Caki2 (cell line): ENCODE data around the gene MBD4. TPM values are rescaled to one million over a fixed set of nuclear protein-coding genes. Genes with fewer than 3 reads are reported as not detected.
"Not testable (repeated sequence)": the region's sequence is repeated elsewhere in the genome, so short reads cannot be mapped to it uniquely, and the experiment has no call there.

ENCODE experiments used
- DNase-seq: peaks from one replicate; pipeline ENCODE4 v3.0.0-alpha.2; 2015; ENCODE audit warnings: low read depth
- in situ Hi-C: cut with HindIII; loops from 2 replicates; pipeline ENCODE4 v1.10.0; 2016; ENCODE audit warnings: low sequenced_read_pairs, low pct_unique_long_range_greater_than_20kb, mixed read lengths
- total RNA-seq: library from RNA; depleted of rRNA; stranded (reverse); fragments of >200 nt; shearing (Covaris generic); gene quantifications from 2 replicates; pipeline ENCODE4 v1.2.3, GENCODE V29; 2014; ENCODE audit warnings: low replicate concordance; rRNA removed

The MBD4 gene
- total RNA-seq, 1 experiment from 2014 or later, result 8.9 TPM

DNA sequence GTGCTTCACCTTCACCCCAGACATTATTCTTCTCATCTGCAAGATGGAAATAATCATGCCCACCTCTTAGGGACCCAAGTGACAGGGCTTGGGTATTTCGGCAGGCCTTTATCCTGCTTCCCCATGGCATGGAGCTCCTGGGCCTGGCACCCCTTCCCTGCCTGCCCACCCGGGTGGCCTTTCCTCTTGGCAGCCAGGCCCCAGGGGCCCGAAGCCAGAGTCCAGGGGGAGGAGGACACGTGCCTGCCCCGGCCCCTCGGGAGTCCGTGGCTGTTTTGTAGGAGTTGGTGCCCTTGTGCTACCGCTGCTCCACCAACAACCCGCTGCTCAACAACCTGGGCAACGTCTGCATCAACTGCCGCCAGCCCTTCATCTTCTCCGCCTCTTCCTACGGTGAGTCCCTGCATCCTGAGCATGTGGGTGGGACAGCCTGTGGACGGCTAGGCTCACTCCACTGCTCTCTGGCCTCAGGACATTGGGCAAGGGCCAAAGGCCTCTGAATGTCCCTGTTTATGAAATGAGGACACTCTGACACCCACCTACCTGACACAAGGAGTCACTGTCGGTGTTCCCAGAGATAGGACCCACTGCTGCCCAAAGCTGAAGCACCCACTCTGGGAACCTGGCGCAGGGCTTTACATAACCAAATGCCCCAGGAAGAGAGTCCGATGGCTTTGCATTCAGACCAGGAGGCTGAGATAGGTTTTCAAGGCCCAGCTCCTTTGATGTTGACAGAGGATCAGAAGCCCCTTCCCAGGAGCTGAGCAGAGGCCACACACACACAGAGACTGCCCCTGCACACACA, 45.8 kb downstream of the MBD4 start:
- in situ Hi-C loops, DNase-seq: not testable (repeated sequence)

DNA sequence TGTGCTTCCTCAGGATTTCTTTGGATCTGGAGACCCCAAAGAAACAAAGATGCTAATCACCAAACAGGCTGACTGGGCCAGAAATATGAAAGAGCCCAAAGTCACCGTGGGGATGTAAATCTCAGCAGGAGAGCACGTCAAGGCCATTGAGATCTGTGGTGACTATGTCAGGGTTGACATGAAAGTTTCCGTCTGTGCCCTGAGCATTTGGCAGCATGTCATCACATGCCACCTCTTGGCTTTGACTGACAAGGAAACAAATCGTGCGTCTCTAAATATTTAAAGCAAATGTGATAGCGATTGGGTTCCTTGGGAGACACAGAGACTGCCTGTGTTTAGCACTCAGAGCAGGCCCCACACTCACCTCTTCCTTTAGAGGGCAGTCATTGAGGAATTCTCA, 46.5 kb downstream of the MBD4 start:
- no peak for DNase-seq
- in situ Hi-C loops, result no loop called here

DNA sequence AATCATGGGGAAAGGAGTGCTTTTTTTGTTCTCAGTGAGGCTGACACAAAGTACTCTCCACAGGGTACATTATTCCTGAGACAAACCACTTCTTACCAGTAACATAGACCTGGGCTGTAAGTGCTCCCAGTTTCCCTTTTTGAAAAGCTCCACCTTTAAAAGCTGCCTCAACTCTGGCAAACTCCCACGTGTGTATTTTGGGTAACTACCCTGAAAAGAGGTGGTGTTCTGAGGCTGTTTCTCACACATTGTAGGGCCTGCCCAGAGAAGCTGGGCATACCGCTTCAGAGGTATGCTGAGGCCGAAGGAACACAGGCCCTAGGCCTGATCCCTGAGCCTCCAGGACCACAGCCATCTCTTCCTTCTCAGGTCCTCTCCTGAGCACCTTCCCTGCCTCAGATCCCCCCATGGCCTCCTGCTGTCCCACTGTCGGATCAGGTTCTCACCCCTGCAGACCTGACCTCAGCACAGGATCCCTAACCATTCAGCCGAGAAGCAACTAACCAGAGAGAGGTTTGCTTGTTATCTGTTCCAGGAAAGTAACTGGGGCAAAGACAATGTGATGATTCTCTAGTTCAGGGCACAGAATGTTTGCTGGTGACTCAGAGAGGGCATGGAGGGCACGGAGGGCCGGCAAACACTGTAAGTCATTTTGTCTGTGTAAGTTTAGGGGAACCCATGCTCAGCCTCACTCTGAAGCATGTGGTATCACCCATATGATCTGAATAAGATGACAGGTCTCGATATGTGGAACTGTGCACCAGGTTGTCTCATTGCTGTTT, 47.5 kb downstream of the MBD4 start:
- peak; percentile 43 for DNase-seq
- in situ Hi-C loops, result not testable (repeated sequence)

DNA sequence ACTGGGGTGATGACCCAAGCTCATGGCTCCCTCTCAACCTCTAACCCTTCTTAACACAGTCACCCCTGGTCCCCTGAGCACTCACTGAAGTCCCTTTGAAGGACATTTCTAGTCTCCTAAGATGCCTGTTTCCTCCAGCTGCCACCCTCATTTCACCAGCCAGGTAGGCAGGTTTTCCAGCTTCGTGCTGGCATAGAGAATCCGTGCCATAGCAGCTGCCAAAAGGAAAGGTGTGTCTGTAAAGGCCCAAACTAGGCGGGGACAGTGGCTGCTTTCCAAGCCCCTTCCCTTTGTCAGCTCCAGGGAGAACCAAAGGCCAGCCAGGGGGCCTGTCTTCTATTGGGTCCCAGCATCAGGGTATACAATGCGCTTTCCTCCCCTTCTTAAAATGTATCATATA, 48.2 kb downstream of the MBD4 start:
- DNase-seq, in situ Hi-C loops: not testable (repeated sequence)

DNA sequence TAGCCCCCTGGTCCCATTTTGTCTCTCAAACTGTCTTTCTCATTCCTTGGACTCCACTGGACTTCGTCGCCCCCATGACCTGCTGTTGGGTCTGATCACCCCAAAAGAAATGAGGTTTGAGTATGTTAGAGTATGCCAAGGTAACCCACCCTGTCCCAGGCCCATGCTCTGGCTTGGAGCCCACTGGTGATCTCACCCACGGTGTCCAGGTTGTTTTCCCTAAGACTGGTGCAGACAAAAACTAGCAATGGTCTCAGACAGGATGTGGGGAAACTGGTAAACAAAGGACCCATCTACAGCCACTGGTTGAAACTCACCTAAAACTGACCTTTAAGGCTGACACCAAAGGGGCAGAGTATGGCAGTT, 50.2 kb downstream of the MBD4 start:
- no peak for DNase-seq
- in situ Hi-C loops, result no loop called here

DNA sequence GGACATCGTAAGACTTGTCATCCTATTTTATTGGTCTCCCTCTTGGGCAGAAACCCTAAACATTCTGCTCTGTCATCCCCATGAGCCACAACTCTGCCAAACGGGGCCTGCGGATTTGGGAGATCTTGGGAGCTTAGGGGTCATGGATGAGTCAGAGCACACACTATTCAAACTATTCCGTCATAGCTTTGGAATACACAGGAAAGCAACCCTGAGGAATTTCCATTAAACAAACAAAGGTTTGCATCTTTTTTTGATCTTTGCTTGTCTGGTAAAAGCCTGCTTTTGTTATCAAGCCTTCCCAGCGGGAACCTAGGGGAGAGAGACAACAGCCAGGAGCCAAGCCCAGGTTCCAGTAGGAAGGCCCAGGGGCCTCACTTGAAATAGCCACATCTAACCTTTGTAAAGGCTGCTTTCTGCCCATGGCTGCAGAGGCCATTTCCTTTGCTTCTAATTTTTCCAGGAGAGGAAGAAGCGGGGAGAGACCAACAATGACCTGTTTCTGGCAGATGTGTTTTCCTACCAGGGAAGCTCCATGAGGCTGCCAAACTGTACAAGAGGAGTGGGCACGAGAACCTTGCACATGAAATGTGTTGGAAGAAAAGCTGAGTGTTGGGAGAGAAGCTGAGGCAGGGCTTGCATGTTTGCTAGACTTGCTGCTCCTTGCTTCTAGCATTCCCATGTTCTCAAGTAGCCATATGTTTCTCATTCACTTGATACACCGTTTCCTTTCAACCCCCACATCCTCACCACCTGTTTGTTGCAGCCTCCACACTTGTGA, 50.8 kb downstream of the MBD4 start:
- peak; percentile 50 for DNase-seq
- in situ Hi-C loops, result not testable (repeated sequence)

DNA sequence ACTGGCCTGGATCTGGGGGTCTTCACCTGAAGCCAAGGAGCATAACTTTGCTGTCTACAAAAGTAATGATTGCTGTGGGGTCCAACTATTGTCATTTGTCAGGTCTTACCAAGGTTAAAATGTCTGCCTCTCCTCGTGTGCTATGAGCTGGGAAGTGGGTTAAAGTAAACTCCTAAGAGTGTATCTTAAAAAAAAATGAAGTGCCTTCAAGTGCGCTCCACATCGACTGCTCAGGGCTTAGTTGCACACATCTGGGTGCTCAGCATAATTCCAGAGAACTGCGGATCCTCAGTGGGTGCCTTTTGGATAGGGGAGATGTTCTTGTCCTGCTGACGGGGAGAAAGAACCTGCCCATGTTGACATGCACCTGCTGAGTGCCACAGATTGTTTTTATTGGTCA, 52.3 kb downstream of the MBD4 start:
- no peak for DNase-seq
- in situ Hi-C loops, result no loop called here

DNA sequence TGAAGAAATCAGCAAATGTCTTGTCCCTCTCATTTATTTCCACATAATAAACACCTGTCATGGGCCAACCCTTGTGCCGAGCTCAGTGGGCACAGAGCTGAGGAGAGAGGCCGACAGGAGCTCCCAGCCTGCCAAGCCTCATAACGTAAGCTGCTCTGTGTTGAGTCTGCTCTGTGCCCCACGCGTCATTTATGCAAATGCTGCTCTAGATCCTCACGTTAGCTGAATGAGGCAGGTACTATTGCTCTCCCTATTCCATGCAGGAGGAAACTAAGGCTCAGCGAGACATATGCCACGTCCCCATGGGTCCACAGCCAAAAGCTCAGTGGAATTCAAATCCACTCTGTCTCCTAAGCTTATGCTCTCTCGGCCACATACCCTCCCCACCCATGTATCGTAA, 52.8 kb downstream of the MBD4 start:
- no peak for DNase-seq
- in situ Hi-C loops, result no loop called here

DNA sequence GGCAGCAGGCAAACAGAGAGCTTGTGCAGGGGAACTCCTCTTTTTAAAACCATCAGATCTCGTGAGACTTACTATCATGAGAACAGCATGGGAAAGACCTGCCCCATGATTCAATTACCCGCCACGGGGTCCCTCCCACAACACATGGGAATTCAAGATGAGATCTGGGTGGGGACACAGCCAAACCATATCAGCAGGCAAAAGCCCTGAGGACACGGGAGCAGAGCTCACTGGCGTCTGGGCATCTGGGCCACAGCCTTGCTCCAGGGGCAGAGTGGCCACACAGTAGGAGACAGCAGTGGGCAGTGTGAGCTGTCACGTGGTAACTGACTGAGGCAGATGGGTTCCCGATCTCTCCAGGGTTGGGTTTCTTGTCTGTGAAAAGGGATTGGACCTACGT, 54.2 kb downstream of the MBD4 start:
- in situ Hi-C loops, DNase-seq: not testable (repeated sequence)

DNA sequence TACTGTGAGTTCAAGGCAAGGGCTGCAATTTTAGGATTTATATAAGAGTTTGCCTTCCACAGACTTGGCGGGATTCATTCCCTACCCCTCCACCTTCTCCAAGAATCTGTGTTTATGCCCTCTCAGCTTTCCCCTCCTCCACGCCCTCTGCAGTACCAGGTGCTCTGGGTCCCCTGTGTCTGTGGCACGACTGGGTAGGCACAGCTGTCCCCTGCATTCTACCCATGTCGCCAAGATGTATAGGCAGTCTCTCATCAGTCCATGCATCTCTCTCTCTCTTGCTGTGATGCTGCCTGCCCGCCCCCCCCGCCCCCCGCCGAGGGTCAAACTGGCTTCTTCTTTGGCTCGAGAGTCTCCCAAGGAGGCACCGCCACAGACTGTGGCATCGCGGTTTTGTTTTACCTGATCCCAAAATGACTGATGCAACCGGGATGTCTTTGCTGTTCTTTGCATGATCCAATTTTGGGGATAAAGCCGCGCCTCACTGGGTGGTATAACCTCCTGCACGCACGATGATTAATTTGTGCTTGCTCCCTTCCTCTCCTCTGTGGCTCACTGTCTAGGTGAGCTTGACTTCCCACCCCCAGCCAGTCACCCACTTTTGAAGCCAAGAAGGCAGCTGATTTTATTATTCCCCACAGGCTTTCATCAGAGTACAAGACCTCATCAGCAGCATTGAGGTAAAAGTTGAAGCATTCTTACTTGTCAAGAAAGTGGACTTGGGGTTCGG, 55.0 kb downstream of the MBD4 start:
- DNase-seq, result no peak
- in situ Hi-C loops, result no loop called here

DNA sequence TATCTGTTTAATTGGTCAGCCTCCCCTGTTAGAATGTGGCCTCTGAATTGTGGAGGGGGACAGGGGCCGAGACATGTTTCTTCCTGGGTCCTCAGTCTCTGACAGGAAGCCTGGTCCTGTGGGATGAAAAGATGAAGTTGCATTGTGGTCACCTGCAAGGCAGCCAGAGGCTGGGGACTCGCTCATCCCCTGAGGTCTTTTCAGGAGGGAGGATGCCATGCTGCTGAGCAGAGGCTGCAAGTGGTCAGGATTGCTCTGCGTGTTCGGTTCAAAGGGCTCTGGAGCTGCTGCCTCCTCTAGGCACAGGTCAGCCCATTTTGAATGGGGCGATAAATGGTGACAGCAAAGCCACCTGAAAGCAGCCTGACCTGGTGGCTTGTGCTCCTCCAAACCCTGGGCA, 55.6 kb downstream of the MBD4 start:
- in situ Hi-C loops, DNase-seq: not testable (repeated sequence)

DNA sequence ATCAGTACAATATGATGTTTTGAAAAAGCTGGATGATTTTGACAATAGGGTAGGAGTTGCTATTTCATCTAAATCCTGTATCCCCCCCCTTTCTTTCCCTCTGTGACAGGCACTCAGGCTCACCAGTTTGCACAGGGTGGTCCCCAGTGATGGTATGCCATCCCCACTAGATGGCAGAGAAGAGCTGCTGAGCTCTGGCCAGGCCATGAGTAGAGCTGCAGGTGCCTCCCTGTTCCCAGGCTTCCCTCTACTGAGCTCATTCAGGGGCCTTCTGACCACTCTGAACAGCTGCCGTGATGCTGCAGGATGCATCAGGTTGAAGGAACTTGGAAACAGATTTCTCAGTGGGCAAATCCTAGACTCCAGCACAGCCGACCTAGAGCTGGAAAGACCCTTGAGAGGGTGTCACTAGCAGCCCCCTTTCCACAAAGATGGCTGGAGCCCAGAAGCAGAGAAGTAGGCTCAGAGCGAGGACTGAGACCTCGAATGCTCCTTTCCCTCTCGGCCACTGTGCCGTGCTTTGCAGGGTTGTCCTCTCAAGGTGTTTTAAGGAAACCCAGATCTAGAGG, 56.4 kb downstream of the MBD4 start:
- in situ Hi-C loops, result no loop called here
- DNase-seq, result peak; percentile 40

DNA sequence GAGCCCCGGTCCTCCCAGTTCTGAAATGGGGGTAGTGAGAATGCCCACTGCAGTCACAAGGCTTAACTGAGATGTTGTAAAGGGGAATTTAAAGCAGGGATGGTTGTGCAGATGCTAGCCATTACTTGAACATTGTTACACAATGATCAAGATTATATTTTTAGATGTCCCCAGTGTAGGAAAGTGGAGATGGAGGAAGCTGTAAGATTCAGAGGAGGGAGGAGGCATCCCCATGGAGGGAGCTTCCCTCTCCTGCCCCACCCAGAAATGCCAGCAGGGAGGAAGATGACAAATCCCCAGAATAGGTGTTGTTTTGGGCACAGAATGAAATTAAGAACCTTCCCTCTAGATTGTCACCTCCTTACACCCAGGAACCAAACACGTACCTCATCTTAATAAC, 57.4 kb downstream of the MBD4 start:
- in situ Hi-C loops, result no loop called here
- no peak for DNase-seq

Other genes starting within 250 kb of the MBD4 start
- gene COPG1, start 190.3 kb downstream of the MBD4 start, total RNA-seq, result 74.1 and 114 TPM in 2 replicates
- 44.9 and 48.1 TPM in 2 replicates for gene HMCES, start 161.1 kb downstream of the MBD4 start, total RNA-seq
- not detected in 2 replicates for gene EFCAB12, start 11.3 kb downstream of the MBD4 start, total RNA-seq
- 23.4 and 24.8 TPM in 2 replicates for gene IFT122, start 276 bp upstream of the MBD4 start, total RNA-seq
- gene RHO, start 88.7 kb upstream of the MBD4 start, total RNA-seq, result not detected in 2 replicates
- not detected in 2 replicates for gene H1-8, start 103.2 kb upstream of the MBD4 start, total RNA-seq
- 29.0 and 74.1 TPM in 2 replicates for gene PLXND1, start 166.7 kb upstream of the MBD4 start, total RNA-seq